Small intestine (tissue), 7 donors: Measurements from ENCODE around the gene TMEM109. TPM values are rescaled to one million over a fixed set of nuclear protein-coding genes. Genes with fewer than 3 reads are reported as not detected.

Experiments
- DNase-seq, 2 donors: peaks; one replicate each; pipeline versions ENCODE4 v3.0.0 to v3.0.0-alpha.2; 2013
- FAIRE-seq: peaks from 2 replicates; lab custom pipeline; 2012; peaks lifted over from hg19 to GRCh38; lab: Jason Lieb, UNC
- H3K27ac ChIP-seq, 3 donors: one replicate each; pipeline ENCODE4 v1.5.1; 2013; ENCODE audit warnings: low read length in 2 of 3, mild to moderate bottlenecking in 2 of 3, control low read depth in 1 of 3, inconsistent platforms in 1 of 3, low read depth in 1 of 3, moderate library complexity in 1 of 3
- H3K27me3 ChIP-seq, 3 donors: one replicate each; pipeline ENCODE4 v1.6.1; 2013; ENCODE audit warnings: low read length in 3 of 3, inconsistent platforms in 1 of 3; ENCODE audit not compliant: control insufficient read depth in 3 of 3, insufficient read depth in 3 of 3
- H3K36me3 ChIP-seq, 3 donors: one replicate each; pipeline ENCODE4 v1.6.1; 2013; ENCODE audit warnings: low read length in 3 of 3, inconsistent platforms in 1 of 3, low read depth in 1 of 3, mild to moderate bottlenecking in 1 of 3, moderate library complexity in 1 of 3; ENCODE audit not compliant: control insufficient read depth in 3 of 3, insufficient read depth in 2 of 3
- H3K4me1 ChIP-seq, 3 donors: one replicate each; pipeline ENCODE4 v1.6.1; 2013; ENCODE audit warnings: low read length in 2 of 3, inconsistent platforms in 1 of 3, low read depth in 1 of 3, mild to moderate bottlenecking in 1 of 3, moderate library complexity in 1 of 3; ENCODE audit not compliant: control insufficient read depth in 3 of 3, insufficient read depth in 2 of 3
- H3K4me3 ChIP-seq, 3 donors: one replicate each; pipeline ENCODE4 v1.5.1; 2013; ENCODE audit warnings: low read length in 3 of 3, control low read depth in 1 of 3, inconsistent platforms in 1 of 3, low read depth in 1 of 3, mild to moderate bottlenecking in 1 of 3, moderate library complexity in 1 of 3
- H3K9me3 ChIP-seq, 2 donors: one replicate each; pipeline ENCODE4 v1.6.1; 2013; ENCODE audit warnings: low read depth in 1 of 2, low read length in 1 of 2; ENCODE audit not compliant: control insufficient read depth in 2 of 2, insufficient read depth in 1 of 2
- WGBS, 3 donors: extraction: QIAGEN DNeasy Blood & Tissue Kit; methylation state at CpG; one replicate each; pipeline ENCODE4 v1.1.7; 2013; 5-methylcytosine and 5-hydroxymethylcytosine counted together
- polyA plus RNA-seq, 4 donors: library from polyadenylated mRNA; stranded (reverse) in 3 of 4; unstranded in 1 of 4; fragments of 200-250 nt in 3 of 4; fragments of 120-200 nt in 1 of 4; gene quantifications; one replicate each; pipeline versions ENCODE4 v1.2.1 to v1.2.3, GENCODE V29; 2013
- donor health status: healthy with polysubstance abuse.
- donor health status: control.
- donor health status: control.
- donor health status: Bipolar disorder and iron deficiency.
- donor health status: healthy.

The TMEM109 gene
- polyA plus RNA-seq, 4 donors = 14.1 to 63.7 (median 33.9) TPM

DNA sequence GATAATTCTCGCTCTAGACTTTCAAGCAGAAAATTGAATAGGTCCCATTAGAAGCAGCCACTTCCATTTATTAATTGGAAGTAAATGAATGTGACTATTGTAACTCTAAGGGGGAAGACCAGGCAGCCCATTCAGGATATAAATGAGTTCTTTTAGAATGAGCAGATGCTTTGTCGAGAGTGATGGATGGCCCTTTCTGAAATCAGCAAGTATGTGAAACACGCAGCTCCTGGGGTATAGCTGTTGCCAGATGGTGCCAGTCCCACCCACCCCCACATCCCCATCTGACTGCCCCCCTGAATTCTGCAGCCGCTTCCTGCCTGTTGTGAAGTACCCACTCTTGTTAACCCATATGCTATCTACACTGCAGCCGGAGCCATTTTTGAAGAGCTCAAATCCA is 34.3 kb downstream of the TMEM109 start:
- no peaks in the 10 kb centered on the region for H3K9me3 ChIP-seq
- no peak overlapping the region for H3K27ac ChIP-seq
- WGBS, 3 donors = 82 to 92% (median 87%) methylated on average over 5 of the region's 5 CpGs
- peaks cover 0 to 7% (median 3%) of the 10 kb centered on the region in 3 donors for H3K4me1 ChIP-seq
- FAIRE-seq = no peak
- no peak for DNase-seq
- H3K36me3 ChIP-seq = peaks cover 0 to 15% (median 0%) of the 10 kb centered on the region in 3 donors
- no peak overlapping the region for H3K4me3 ChIP-seq
- peaks cover 0 to 14% (median 0%) of the 10 kb centered on the region in 3 donors for H3K27me3 ChIP-seq

DNA sequence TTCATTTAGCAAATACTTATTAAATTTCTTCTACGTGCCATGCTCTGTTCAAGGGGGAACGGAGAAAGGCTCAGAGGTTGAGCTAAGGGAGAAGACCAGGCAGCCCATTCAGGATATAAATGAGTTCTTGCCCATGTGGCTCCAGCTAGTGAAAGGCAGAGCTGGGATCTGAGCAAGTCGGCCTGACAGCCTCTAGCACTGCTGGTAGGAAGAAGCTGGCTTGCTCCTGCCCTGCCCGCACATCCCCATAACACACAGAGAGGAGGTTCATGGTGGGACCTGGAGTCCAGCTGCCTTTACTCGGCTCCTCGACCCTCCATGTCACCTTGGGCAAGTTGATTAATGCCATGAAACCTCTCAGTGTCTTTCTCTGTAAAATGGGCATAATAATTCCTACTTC is 36.1 kb downstream of the TMEM109 start:
- Histone ChIP-seq H3K9me3 (no peaks in the 10 kb centered on the region), H3K4me1 (peaks cover 0 to 7% (median 3%) of the 10 kb centered on the region in 3 donors), H3K36me3 (peaks cover 0 to 6% (median 0%) of the 10 kb centered on the region in 3 donors), H3K4me3 (no peak overlapping the region), H3K27ac (no peak overlapping the region), H3K27me3 (peaks cover 0 to 12% (median 0%) of the 10 kb centered on the region in 3 donors)
- FAIRE-seq (no peak), DNase-seq (no peak)
- 77 to 86% (median 82%) methylated on average over 6 of the region's 6 CpGs for WGBS, 3 donors

DNA sequence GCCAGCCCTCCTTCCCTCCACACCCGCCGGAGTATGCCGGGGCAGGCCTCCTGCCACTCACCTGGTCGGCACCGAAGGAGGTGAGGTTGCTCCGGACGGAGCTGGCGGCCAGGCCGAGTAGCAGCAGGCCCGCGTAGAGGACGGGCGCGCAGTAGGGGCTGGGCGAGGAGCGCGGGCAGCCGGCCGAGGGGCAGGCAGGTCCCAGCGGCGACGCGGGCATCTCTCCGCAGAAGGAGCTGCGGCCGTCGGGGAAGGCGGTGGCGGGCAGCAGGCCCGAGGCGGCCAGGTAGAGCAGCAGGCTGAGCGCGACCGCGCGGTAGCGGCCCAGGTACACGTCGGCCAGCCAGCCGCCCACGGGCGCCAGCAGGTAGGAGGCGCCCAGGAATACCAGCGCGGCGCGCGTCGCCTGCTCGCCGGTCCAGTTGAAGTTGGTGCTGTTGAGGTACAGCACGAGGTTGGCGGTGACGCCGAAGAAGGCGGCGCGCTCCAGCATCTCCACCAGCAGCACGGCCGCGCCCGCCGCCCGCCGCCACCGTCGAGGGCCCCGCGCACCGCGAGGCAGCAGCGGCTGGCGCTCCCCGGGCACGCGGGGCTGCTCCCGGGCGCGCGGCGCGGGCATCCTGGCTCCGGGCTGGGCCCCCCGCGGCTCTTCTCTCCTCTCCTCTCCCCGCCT is 37.1 kb downstream of the TMEM109 start:
- Histone ChIP-seq H3K4me1 (peaks cover 0 to 7% (median 3%) of the 10 kb centered on the region in 3 donors), H3K27ac (no peak overlapping the region), H3K4me3 (peak overlapping the region; percentile 30 to 50 (median 31)), H3K27me3 (peaks cover 0 to 11% (median 0%) of the 10 kb centered on the region in 3 donors), H3K9me3 (no peaks in the 10 kb centered on the region), H3K36me3 (peaks cover 0 to 6% (median 0%) of the 10 kb centered on the region in 3 donors)
- FAIRE-seq (no peak), DNase-seq (peak; percentile 32 to 62)
- WGBS, 3 donors = 10 to 19% (median 18%) methylated on average over 59 to 86 of the region's 86 CpGs

DNA sequence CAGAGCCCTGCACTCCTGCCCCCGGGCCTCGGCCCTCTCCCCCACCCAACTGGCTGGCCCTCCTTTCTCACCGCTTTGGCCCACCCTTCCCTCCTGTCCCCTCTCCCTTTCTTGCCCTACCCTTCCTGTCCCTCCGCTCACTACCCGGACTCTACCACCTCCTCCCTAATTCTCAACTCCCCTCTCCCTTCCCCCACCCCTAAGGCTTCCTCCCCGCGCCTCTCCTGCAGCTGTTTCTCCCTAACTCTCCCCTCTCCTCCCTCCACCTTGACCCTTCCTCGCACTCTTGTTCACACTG is 37.6 kb downstream of the TMEM109 start:
- H3K4me1 ChIP-seq = peaks cover 0 to 7% (median 3%) of the 10 kb centered on the region in 3 donors
- DNase-seq = no peak
- peak overlapping the region; percentile 48 to 84 (median 50) for H3K27ac ChIP-seq
- WGBS, 3 donors = 8 to 25% (median 10%) methylated on average over 5 to 8 of the region's 8 CpGs
- H3K4me3 ChIP-seq = peak overlapping the region; percentile 30 to 50 (median 31)
- FAIRE-seq = no peak
- peaks cover 0 to under 1% (median 0%) of the 10 kb centered on the region in 3 donors for H3K36me3 ChIP-seq
- peaks cover 0 to 11% (median 0%) of the 10 kb centered on the region in 3 donors for H3K27me3 ChIP-seq
- H3K9me3 ChIP-seq = no peaks in the 10 kb centered on the region

- DNase-seq = peak; percentile 69
- H3K9me3 ChIP-seq = no peaks in the 10 kb centered on the region
- peak within 1 kb of the TSS; percentile 48 to 84 (median 50) for H3K27ac ChIP-seq
- H3K36me3 ChIP-seq = no peaks in the 10 kb centered on the region
- 8 to 13% (median 9%) methylated on average over 23 of the region's 23 CpGs for WGBS, 3 donors
- H3K27me3 ChIP-seq = peaks cover 0 to 11% (median 0%) of the 10 kb centered on the region in 3 donors
- peaks cover 0 to 7% (median 3%) of the 10 kb centered on the region in 3 donors for H3K4me1 ChIP-seq
- peak within 1 kb of the TSS; percentile 30 to 50 (median 31) for H3K4me3 ChIP-seq
- no peak for FAIRE-seq
Observed at GRCh38 chr11:60951904-60952741, 38.2 kb downstream of the TMEM109 start, which contains the start of gene SLC15A3. Gene SLC15A3 (minus strand): TSS chr11:60952176. CDS start chr11:60951551, 625 bp downstream.

GRCh38 chr11:60952742-60953170 is 38.8 kb downstream of the TMEM109 start:
- FAIRE-seq = no peak
- H3K27ac ChIP-seq = peak overlapping the region in 2 of 3 donors; percentile 48 to 84
- no peaks in the 10 kb centered on the region for H3K36me3 ChIP-seq
- DNase-seq = no peak
- 7 to 22% (median 20%) methylated on average over 2 to 3 of the region's 3 CpGs for WGBS, 3 donors
- H3K4me3 ChIP-seq = peak overlapping the region in 1 of 3 donors; percentile 31
- H3K4me1 ChIP-seq = peaks cover 0 to 7% (median 3%) of the 10 kb centered on the region in 3 donors
- H3K27me3 ChIP-seq = peaks cover 0 to 11% (median 0%) of the 10 kb centered on the region in 3 donors
- H3K9me3 ChIP-seq = no peaks in the 10 kb centered on the region

DNA sequence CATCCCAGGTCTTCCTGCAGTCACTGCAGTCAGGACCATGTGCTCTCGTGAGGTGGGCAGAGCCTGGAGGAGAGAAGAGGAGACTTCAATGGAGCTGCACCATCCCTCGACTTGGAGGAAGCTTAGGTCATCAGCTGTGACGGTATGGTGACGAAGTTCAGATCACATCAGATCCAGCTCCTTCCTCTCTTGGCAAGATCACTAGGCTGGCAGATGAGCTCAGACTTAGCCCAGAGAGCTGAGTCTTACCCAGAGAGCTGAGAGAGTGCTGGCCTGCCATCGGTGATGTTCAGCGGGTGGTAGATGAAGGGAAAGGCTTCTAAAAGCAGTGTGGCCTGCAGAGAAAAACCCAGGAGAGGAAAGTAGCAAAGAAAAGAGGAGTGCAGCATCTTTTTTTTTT is 39.8 kb downstream of the TMEM109 start:
- Histone ChIP-seq H3K9me3 (no peaks in the 10 kb centered on the region), H3K4me1 (peaks cover 0 to 7% (median 3%) of the 10 kb centered on the region in 3 donors), H3K27me3 (peaks cover 0 to 11% (median 0%) of the 10 kb centered on the region in 3 donors), H3K36me3 (no peaks in the 10 kb centered on the region), H3K27ac (no peak overlapping the region), H3K4me3 (no peak overlapping the region)
- no peak for DNase-seq
- FAIRE-seq = no peak
- 66 to 79% (median 70%) methylated on average over 6 of the region's 6 CpGs for WGBS, 3 donors

DNA sequence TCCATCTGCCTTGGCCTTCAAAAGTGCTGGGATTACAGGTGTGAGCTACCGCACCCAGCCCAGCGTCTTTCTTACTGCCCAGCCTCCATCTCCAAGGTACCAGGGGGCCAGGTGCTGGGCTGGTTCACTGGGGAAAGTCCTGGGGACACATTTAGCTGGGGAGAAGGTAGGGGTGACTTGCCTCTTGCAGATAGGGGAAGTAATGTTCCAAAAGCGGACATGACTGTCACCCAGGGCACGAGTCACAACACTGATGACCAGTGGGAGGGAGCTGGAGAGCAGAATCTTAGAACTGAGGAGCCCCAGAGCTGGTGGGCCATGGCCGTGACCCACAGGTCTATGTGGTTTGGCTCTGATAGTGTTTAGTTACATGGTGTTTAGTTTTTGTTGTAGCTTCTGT is 40.5 kb downstream of the TMEM109 start:
- H3K4me3 ChIP-seq = no peak overlapping the region
- WGBS, 3 donors = 78 to 83% (median 81%) methylated on average over 5 of the region's 5 CpGs
- H3K27ac ChIP-seq = no peak overlapping the region
- peaks cover 0 to 7% (median 3%) of the 10 kb centered on the region in 3 donors for H3K4me1 ChIP-seq
- FAIRE-seq (no peak), DNase-seq (no peak)
- H3K27me3 ChIP-seq = peaks cover 0 to 11% (median 0%) of the 10 kb centered on the region in 3 donors
- H3K36me3 ChIP-seq = no peaks in the 10 kb centered on the region
- H3K9me3 ChIP-seq = no peaks in the 10 kb centered on the region
